ENCODE data around the gene UROC1.

UROC1 gene

DNA sequence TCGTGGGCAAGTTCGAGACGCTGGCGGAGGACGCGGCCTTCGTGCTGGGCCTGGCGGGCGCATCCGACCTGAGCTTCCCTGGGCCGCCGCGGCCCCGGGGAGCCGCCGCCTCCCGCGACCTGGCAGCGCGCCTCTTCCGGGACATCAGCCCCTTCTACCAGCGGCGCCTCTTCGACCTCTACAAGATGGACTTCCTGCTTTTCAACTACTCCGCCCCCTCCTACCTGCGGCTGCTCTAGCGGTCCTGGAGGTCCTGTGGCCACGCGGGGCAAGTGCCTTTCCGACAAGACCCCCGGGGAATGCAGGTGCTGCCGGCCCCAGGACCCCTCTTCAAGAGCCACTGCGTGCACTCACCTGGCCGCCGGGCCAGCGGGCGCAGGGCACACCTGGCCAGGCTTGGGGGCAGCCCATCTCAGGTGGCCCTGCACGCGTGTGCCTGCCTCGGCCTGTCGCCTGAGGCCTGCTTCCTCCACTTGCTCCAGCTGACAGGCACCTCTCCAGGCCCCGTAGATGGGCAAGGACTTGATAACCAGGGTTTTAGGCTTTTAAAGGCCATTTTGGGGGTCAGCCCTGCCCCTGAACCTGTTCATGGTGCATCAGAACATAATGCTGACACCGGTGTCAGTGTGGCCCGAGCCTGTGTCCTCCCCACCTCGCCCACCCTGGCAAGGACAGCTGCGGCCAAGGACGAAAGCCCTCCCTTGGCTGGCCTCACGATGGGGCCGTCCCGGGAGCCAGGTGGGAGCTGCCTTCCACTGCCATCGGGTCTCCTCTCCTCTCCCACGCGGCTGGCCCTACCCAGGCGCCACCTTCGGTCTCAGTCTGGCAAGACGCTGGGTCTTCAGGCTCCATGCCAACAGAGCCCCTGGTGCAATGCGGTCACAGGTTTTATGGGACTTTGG is 25.0 kb upstream of the UROC1 start:
- POLR2A ChIA-PET (ENCODE audit: low non-redundant PET): no interaction called here
- CTCF ChIA-PET: interaction anchor here (0.7 kb wide), 1 partner anchor 884 kb away, joined by 3 read pairs; no protein-coding TSS in a partner anchor
- no peak overlapping the region for H3K27ac ChIP-seq
- TF ChIP-seq, protein P1, sequence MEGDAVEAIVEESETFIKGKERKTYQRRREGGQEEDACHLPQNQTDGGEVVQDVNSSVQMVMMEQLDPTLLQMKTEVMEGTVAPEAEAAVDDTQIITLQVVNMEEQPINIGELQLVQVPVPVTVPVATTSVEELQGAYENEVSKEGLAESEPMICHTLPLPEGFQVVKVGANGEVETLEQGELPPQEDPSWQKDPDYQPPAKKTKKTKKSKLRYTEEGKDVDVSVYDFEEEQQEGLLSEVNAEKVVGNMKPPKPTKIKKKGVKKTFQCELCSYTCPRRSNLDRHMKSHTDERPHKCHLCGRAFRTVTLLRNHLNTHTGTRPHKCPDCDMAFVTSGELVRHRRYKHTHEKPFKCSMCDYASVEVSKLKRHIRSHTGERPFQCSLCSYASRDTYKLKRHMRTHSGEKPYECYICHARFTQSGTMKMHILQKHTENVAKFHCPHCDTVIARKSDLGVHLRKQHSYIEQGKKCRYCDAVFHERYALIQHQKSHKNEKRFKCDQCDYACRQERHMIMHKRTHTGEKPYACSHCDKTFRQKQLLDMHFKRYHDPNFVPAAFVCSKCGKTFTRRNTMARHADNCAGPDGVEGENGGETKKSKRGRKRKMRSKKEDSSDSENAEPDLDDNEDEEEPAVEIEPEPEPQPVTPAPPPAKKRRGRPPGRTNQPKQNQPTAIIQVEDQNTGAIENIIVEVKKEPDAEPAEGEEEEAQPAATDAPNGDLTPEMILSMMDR (conservative IDR thresholded peaks at IDR 0.05; ENCODE audit: low read depth): no peak
- no peak for DNase-seq (ENCODE audit: low spot score)

DNA sequence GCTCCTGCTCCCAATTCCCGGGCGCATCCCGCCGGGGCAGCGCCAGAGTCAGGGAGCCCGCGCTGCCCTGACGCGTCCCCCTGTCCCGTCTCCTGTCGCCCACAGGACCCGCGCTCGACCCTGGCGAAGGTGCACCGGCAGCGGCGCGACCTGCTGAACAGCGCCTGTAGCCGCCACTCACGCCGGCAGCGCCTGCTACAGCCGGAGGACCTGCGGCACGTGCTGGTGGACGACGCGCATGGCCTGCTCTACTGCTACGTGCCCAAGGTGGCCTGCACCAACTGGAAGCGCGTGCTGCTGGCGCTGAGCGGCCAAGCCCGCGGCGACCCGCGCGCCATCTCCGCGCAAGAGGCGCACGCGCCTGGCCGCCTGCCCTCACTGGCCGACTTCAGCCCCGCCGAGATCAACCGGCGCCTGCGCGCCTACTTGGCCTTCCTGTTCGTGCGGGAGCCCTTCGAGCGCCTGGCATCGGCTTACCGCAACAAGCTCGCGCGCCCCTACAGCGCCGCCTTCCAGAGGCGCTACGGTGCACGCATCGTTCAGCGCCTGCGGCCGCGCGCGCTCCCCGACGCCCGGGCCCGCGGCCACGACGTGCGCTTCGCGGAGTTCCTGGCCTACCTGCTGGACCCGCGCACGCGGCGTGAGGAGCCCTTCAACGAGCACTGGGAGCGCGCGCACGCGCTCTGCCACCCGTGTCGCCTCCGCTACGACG is 24.2 kb upstream of the UROC1 start:
- TF ChIP-seq, protein P1 (conservative IDR thresholded peaks at IDR 0.05; ENCODE audit: low read depth): no peak
- H3K27ac ChIP-seq: no peak overlapping the region

DNA sequence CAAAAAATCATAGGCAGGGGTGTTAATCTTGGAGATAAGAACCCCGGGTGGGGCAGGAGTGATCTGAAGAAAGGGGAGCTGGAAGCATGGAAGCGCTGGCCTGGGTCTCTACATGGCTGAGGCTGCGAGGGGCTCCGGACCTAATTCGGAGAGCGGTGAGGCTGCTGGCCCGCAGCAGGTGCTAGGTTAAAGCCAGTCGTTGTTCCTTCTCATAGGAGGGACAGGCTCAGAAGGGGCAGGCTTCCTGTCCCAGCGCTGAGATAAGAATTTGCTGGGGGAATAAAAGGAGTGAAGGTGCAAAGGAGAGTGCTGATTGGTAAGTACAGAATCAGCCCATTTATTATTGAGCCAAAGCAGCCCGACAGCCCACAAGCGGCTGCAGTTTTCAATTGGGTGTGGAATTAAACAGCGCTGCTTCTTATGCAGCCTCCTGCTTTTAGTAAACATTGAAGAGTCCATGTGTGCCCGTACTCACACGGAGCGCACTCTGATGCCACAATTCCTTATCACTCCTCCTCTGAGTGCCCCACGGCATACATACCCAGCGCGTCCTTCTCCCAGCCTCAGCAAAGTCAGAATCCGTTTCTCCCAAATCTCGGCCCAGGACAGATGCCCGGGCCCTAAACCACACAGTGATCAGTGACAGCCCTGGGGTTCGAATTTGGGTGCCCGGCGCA is 23.5 kb upstream of the UROC1 start:
- no peak overlapping the region for H3K27ac ChIP-seq
- TF ChIP-seq, protein P1 (conservative IDR thresholded peaks at IDR 0.05; ENCODE audit: low read depth): no peak
- DNase-seq (ENCODE audit: low spot score): no peak
- ChIA-PET CTCF (interaction anchor here (0.5 kb wide), 1 partner anchor 211 kb away, joined by 3 read pairs; no protein-coding TSS in a partner anchor), POLR2A (ENCODE audit: low non-redundant PET) (no interaction called here)

More for the DNA sequence above, 24.2 kb upstream of the UROC1 start:
- DNase-seq (ENCODE audit: low spot score): no peak
- CTCF ChIA-PET: interaction anchor here (0.5 kb wide), 1 partner anchor 210 kb away, joined by 3 read pairs; no protein-coding TSS in a partner anchor
- POLR2A ChIA-PET (ENCODE audit: low non-redundant PET): no interaction called here

DNA sequence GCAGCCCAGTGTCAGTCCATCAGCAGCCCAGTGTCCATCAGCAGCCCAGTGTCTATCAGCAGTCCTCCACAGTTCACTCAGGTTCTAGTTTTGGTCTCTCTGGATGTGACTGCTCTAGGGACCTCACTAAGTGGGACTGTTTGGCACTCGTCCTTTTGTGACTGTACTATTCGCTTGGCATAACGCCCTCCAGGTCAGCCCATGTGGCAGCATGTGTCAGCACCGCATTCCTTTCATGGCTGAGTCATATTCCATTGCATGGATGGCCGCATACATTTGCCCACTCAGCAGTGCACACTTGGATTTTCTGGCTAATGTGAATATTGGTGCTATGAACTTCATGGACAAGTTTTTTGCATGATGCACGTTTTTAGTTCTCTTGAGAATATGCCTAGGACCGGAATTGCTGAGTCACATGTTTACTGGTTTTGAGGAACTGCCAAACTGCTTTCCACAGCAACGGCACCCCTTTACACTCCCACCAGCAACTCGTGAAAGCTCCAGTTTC is 22.8 kb upstream of the UROC1 start:
- H3K27ac ChIP-seq: no peak overlapping the region
- DNase-seq (ENCODE audit: low spot score): peak; percentile 70
- POLR2A ChIA-PET (ENCODE audit: low non-redundant PET): no interaction called here
- TF ChIP-seq, protein P1 (conservative IDR thresholded peaks at IDR 0.05; ENCODE audit: low read depth): no peak
- CTCF ChIA-PET: no interaction called here

DNA sequence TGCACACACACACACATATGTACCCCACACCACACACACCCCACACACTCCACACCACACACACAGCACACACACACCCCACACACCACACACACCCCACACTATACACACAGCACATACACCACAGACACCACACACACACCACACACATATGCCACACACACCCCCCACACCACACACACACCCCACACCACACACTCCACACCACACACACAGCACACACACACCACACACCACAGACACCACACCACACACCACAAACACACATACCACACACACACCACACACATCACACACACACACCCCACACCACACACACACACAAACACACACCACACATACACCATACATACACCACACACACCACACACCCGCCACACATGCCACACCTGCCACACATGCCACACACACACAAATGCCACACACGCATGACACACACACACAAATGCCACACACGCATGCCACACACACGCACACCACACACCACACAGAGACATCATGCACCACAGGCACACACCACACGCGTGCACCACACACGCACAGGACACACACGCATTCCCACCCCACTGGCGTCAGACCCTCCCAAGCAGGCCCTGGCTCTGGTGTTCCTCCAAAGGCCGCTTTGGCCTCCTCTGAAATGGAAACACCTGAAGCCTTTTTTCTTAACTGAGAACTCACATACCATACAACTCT is 22.1 kb upstream of the UROC1 start:
- no peak for DNase-seq (ENCODE audit: low spot score)
- ChIA-PET POLR2A (ENCODE audit: low non-redundant PET) (no interaction called here), CTCF (no interaction called here)
- TF ChIP-seq, protein P1 (conservative IDR thresholded peaks at IDR 0.05; ENCODE audit: low read depth): no peak
- no peak overlapping the region for H3K27ac ChIP-seq
